GM13977 (cell line): ENCODE data around the gene LGALS12.

ENCODE experiments used
- DNase-seq: peaks from one replicate; pipeline ENCODE4 v3.0.0; 2012; ENCODE audit warnings: low spot score
- CTCF ChIP-seq: IDR thresholded peaks from 2 replicates; pipeline ENCODE4 v1.5.1; 2012; ENCODE audit warnings: mild to moderate bottlenecking, control low read depth; ENCODE audit not compliant: insufficient read depth; ENCODE audit errors: extremely low read depth, missing control alignments
- in situ Hi-C: fragments of 300-500 bp; cut with MboI; formaldehyde crosslinking; loops from one replicate; pipeline ENCODE4 v1.12.0; 2022; ENCODE audit warnings: low sequenced_read_pairs, low pct_unique_long_range_greater_than_20kb, mixed read lengths, inconsistent platforms; ENCODE audit not compliant: unreplicated experiment

Gene LGALS12

DNA sequence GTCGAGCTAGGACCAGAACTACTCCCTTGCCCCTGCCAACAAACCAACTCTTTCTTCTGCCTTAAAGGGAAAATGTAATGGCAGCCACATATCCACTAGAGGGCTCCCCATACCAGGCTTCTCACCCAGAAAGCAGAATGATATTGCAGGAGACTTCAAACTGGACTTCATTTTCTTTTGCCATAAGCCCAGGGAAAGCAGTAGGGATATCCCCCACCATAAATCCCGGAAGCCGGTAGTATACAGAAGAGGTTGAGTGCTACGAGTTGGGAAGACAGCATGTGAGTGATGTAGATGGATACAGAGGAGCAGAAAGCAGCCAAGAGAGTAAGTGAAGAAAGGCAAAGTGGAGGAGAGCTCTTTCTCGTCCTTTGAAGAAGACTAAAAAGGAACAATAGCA is 27.0 kb upstream of the LGALS12 start:
- peak; percentile 81 for TF ChIP-seq CTCF
- DNase-seq = peak; percentile 81
- in situ Hi-C loops = loop anchor here (5.0 kb wide), 1 partner anchor 153 kb away; no protein-coding TSS in a partner anchor

DNA sequence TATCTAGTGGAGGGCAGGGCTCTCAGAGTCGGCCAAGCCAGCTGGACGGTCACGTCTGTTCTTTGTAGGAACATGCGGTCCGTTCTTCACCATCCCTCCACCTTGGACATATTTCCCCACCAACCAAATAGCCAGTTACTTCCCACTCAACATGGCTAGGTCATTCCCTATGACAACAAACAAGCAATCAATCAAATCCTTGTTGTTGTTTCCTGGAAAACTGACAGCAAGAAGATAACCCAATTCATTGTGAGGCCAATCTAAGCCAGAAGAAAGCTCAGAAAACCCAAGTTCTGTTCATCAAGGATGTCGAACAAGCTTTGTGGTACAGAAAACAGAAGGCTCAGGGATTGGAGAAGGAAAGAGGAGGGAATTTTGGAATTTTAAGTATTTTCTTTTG is 25.8 kb upstream of the LGALS12 start:
- TF ChIP-seq CTCF = no peak
- DNase-seq = no peak
- in situ Hi-C loops = no loop called here

- TF ChIP-seq CTCF = no peak
- in situ Hi-C loops = no loop called here
- DNase-seq = no peak
Observed at GRCh38 chr11:63485777-63486176, 20.1 kb upstream of the LGALS12 start.

- no peak for DNase-seq
- in situ Hi-C loops = no loop called here
- TF ChIP-seq CTCF = no peak
Observed at GRCh38 chr11:63488789-63489188, 17.1 kb upstream of the LGALS12 start.

- DNase-seq = no peak
- no peak for TF ChIP-seq CTCF
- in situ Hi-C loops = no loop called here
Observed at GRCh38 chr11:63489879-63490278, 16.0 kb upstream of the LGALS12 start.

DNA sequence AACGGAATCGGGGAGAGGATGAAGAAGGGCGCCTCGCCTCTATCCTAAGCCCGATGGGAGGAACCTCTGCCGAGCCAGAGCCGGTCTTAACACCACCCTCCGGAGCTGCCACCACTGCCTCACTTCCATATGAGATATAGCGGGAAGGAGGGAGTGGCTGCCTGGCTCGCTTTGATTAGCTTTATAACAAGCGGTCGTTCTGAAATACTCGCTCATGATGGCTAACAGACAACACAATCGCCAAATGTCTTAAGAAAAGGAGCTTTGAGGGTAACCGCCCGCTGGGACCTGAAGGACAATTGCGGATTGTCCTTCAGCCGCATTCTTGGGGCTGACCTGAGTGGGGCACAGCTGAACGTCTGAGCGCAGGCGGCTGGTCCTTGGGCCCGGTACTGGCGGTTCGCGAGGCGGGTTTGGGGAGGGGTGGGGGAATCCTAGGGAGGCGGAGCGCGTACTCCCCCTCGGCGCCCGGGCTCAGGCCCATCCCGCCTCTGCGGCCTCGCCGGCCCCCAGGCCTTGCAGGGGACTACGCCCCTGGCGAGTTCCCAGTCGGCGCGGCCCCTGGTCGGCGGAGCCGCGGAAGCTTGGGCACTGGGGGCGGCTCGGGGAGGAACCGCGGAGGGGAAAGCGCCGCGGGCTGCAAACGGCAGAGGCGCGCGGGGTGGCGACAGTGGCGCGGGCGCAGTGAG is 15.2 kb upstream of the LGALS12 start, which contains the start of gene PLAAT5:
Gene PLAAT5 (minus strand): TSS at position 617 of the 689 bp plus-strand sequence. CDS start 133 bp downstream, at position 484.
- no peak for TF ChIP-seq CTCF
- in situ Hi-C loops = no loop called here
- no peak for DNase-seq
